ENCODE results near the gene RD3L.

Gene RD3L

GRCh38 chr14:103892247-103892646 lies 50.1 kb downstream of the RD3L start:
- no peak for DNase-seq

DNA sequence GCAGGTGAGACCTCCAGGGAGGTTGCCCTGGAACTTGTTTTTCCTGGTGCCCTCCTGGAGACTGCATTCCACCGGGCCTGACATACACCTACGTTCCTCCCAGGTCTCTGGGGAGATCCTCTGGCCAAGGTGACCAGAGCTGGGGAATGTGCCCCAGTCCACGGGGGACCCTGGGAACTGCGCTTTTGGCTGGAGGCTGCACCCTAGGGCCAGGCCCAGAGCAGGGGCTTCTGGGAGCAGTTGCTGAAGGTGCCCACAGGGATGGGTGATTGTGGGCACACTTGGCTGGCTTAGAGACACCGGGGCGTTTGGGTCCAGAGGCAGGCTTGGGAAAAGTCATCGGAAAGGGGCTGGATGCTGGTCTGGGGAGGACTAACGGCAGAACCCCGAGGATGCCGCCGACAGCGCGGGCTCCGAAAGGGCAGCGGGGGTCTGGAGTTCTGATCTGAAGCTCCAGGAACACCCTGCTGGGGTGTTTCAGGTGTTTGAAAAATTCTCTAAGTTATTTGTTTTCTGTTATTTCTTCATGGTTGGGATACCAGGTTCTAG lies 50.6 kb downstream of the RD3L start:
- no peak for DNase-seq

- DNase-seq: peak; percentile 81
Observed at GRCh38 chr14:103890821-103891666, 51.3 kb downstream of the RD3L start.

All from inflammatory macrophage treated with lipopolysaccharide for 4 hours (primary cell).